RKO (cell line): ENCODE results near the gene ACSL5.
"Not testable (repeated sequence)": the region's sequence is repeated elsewhere in the genome, so short reads cannot be mapped to it uniquely, and the experiment has no call there.

Experiments
- DNase-seq: peaks from one replicate; pipeline ENCODE4 v3.0.0-alpha.2; 2016; ENCODE audit warnings: low spot score

ACSL5 gene

GRCh38 chr10:112376396-112376790 lies 2.5 kb downstream of the ACSL5 start:
- no peak for DNase-seq

GRCh38 chr10:112377116-112377515 lies 3.2 kb downstream of the ACSL5 start:
- not testable (repeated sequence) for DNase-seq

GRCh38 chr10:112379635-112380296 lies 5.8 kb downstream of the ACSL5 start:
- DNase-seq, result peak; percentile 90

- DNase-seq, result no peak
Measured at GRCh38 chr10:112382515-112383235, 8.8 kb downstream of the ACSL5 start.

GRCh38 chr10:112383325-112383724 lies 9.4 kb downstream of the ACSL5 start:
- DNase-seq, result peak; percentile 35

- no peak for DNase-seq
Measured at GRCh38 chr10:112384141-112384540, 10.2 kb downstream of the ACSL5 start.

- no peak for DNase-seq
Measured at GRCh38 chr10:112385201-112385600, 11.3 kb downstream of the ACSL5 start.

- not testable (repeated sequence) for DNase-seq
Measured at GRCh38 chr10:112388056-112388455, 14.1 kb downstream of the ACSL5 start.

GRCh38 chr10:112388548-112388947 lies 14.6 kb downstream of the ACSL5 start:
- no peak for DNase-seq

- peak; percentile 94 for DNase-seq
Measured at GRCh38 chr10:112389271-112389822, 15.4 kb downstream of the ACSL5 start.

GRCh38 chr10:112390125-112390703 lies 16.3 kb downstream of the ACSL5 start:
- no peak for DNase-seq

GRCh38 chr10:112393341-112393740 lies 19.4 kb downstream of the ACSL5 start:
- no peak for DNase-seq

GRCh38 chr10:112393827-112394226 lies 19.9 kb downstream of the ACSL5 start:
- DNase-seq, result no peak

GRCh38 chr10:112394475-112394875 lies 20.6 kb downstream of the ACSL5 start:
- no peak for DNase-seq

GRCh38 chr10:112395809-112396530 lies 22.1 kb downstream of the ACSL5 start:
- DNase-seq, result no peak

GRCh38 chr10:112397592-112397991 lies 23.7 kb downstream of the ACSL5 start:
- DNase-seq, result no peak

- DNase-seq, result no peak
Measured at GRCh38 chr10:112402917-112403316, 29.0 kb downstream of the ACSL5 start.

- DNase-seq, result no peak
Measured at GRCh38 chr10:112404617-112405016, 30.7 kb downstream of the ACSL5 start.

GRCh38 chr10:112406806-112407205 lies 32.9 kb downstream of the ACSL5 start:
- DNase-seq, result not testable (repeated sequence)

- no peak for DNase-seq
Measured at GRCh38 chr10:112407696-112408095, 33.8 kb downstream of the ACSL5 start.

GRCh38 chr10:112409299-112409698 lies 35.4 kb downstream of the ACSL5 start:
- no peak for DNase-seq

- no peak for DNase-seq
Measured at GRCh38 chr10:112409755-112410154, 35.8 kb downstream of the ACSL5 start.
